B cell (primary cell): ENCODE results near the gene ZNF649. TPM values are rescaled to one million over a fixed set of nuclear protein-coding genes. Genes with fewer than 3 reads are reported as not detected.
A peak's percentile ranks its signal among the peaks of the same experiment; 100 is the strongest.

ENCODE experiments used
- ATAC-seq: fragments of 200-7000 bp; cut with Tn5 transposase; one replicate; pipeline ENCODE4 v1.10.0; 2021; ENCODE audit warnings: low read depth, mild to moderate bottlenecking, moderate number of reproducible peaks, moderate library complexity
- CTCF ChIA-PET: fragments of 350-600 bp; sonication (Branson Sonifier 250); formaldehyde crosslinking; loops from one replicate; lab custom pipeline; 2021; ENCODE audit warnings: antibody characterized with exemption, inconsistent platforms; lab: Charles Lee
- POLR2A ChIA-PET: fragments of 350-600 bp; sonication (Branson Sonifier 250); formaldehyde crosslinking; loops from one replicate; lab custom pipeline; 2021; ENCODE audit warnings: antibody characterized with exemption; lab: Charles Lee
- DNase-seq: peaks from one replicate; pipeline ENCODE4 v3.0.0; 2013
- H2AFZ ChIP-seq: 2 replicates; pipeline ENCODE4 v1.6.1; 2012; ENCODE audit warnings: mild to moderate bottlenecking, low read depth, low read length; ENCODE audit not compliant: insufficient read depth, poor library complexity, severe bottlenecking
- H3K27ac ChIP-seq, 2 donors: 1 replicate in 1 of 2; 2 replicates in 1 of 2; pipeline ENCODE4 v1.5.1; 2012 to 2013; ENCODE audit warnings: low read length in 2 of 2, mild to moderate bottlenecking in 2 of 2, moderate library complexity in 1 of 2
- H3K27me3 ChIP-seq, 4 experiments: fragments of 200-600 bp in 1 of 4; sonication (generic) in 1 of 4; replicated peaks in 1 of 4; 1 replicate in 2 of 4; 2 replicates in 2 of 4; pipeline versions ENCODE4 v1.6.1 to v1.7.0; 2013 to 2016; ENCODE audit warnings: low read length in 3 of 4, mild to moderate bottlenecking in 2 of 4, mixed read lengths in 1 of 4, moderate library complexity in 1 of 4; ENCODE audit not compliant: insufficient read depth in 4 of 4, control insufficient read depth in 3 of 4; ENCODE audit errors: control extremely low read depth in 1 of 4
- H3K36me3 ChIP-seq, 2 experiments: replicated peaks in 1 of 2; 1 replicate in 1 of 2; 2 replicates in 1 of 2; pipeline versions ENCODE4 v1.6.1 to v1.7.1; 2013; ENCODE audit warnings: low read length in 1 of 2; ENCODE audit not compliant: insufficient read depth in 2 of 2, control insufficient read depth in 1 of 2; ENCODE audit errors: control extremely low read depth in 1 of 2, extremely low read depth in 1 of 2
- H3K4me1 ChIP-seq, 2 donors: fragments of 200-600 bp in 1 of 2; sonication (generic) in 1 of 2; 1 replicate in 1 of 2; 2 replicates in 1 of 2; pipeline versions ENCODE4 v1.5.1 to v1.6.1; 2013 to 2017; ENCODE audit warnings: low read length in 2 of 2; ENCODE audit not compliant: control insufficient read depth in 2 of 2, insufficient read depth in 2 of 2
- H3K4me2 ChIP-seq: replicated peaks from 2 replicates; pipeline ENCODE3; 2012; ENCODE audit warnings: mild to moderate bottlenecking, low read depth, low read length; ENCODE audit not compliant: poor library complexity, severe bottlenecking
- H3K4me3 ChIP-seq, 5 experiments: fragments of 200-600 bp in 1 of 5; sonication (generic) in 1 of 5; 1 replicate in 3 of 5; 2 replicates in 2 of 5; pipeline versions ENCODE4 v1.5.1 to v1.7.0; 2011 to 2016; ENCODE audit warnings: low read length in 4 of 5, mild to moderate bottlenecking in 4 of 5, low read depth in 2 of 5, control low read depth in 1 of 5, moderate library complexity in 1 of 5; ENCODE audit not compliant: insufficient read depth in 1 of 5; ENCODE audit errors: control extremely low read depth in 1 of 5, extremely low read depth in 1 of 5
- H3K79me2 ChIP-seq: fragments of 200-600 bp; sonication (generic); one replicate; pipeline ENCODE4 v1.6.0; 2016; ENCODE audit warnings: low read length; ENCODE audit not compliant: control insufficient read depth, insufficient read depth
- H3K9ac ChIP-seq: fragments of 200-600 bp; sonication (generic); 2 replicates; pipeline ENCODE4 v1.6.1; 2017; ENCODE audit warnings: mild to moderate bottlenecking, low read length, moderate library complexity
- H3K9me3 ChIP-seq, 3 donors: one replicate each; pipeline versions ENCODE4 v1.6.1 to v1.7.1; 2013; ENCODE audit warnings: low read length in 2 of 3; ENCODE audit not compliant: control insufficient read depth in 2 of 3, insufficient read depth in 1 of 3; ENCODE audit errors: control extremely low read depth in 1 of 3
- H4K20me1 ChIP-seq: 2 replicates; pipeline ENCODE4 v1.6.0; 2012; ENCODE audit warnings: mild to moderate bottlenecking, low read length; ENCODE audit not compliant: insufficient read depth, control insufficient read depth, poor library complexity, severe bottlenecking
- H3K27ac Mint-ChIP-seq: one replicate; pipeline ENCODE4 v1.8.0; 2021; ENCODE audit warnings: mixed read lengths
- H3K27me3 Mint-ChIP-seq: one replicate; pipeline ENCODE4 v1.8.0; 2021; ENCODE audit warnings: mixed read lengths
- H3K4me1 Mint-ChIP-seq: one replicate; pipeline ENCODE4 v1.8.0; 2021; ENCODE audit warnings: mixed read lengths
- H3K4me3 Mint-ChIP-seq: one replicate; pipeline ENCODE4 v1.8.0; 2021; ENCODE audit warnings: mixed read lengths
- H3K9me3 Mint-ChIP-seq: one replicate; pipeline ENCODE4 v1.8.0; 2022; ENCODE audit warnings: mixed read lengths; ENCODE audit not compliant: insufficient read depth
- EZH2 ChIP-seq: IDR thresholded peaks from 2 replicates; pipeline ENCODE4 v1.6.1; 2012; ENCODE audit warnings: borderline replicate concordance, low read depth, mild to moderate bottlenecking, moderate library complexity, low read length; ENCODE audit not compliant: insufficient read depth, poor library complexity, severe bottlenecking
- WGBS: methylation state at CpG from one replicate; pipeline ENCODE4 v1.1.5; 2013; ENCODE audit warnings: missing lambda C conversion rate; ENCODE audit not compliant: insufficient coverage; 5-methylcytosine and 5-hydroxymethylcytosine counted together
- intact Hi-C: fragments of 100-400 bp; cut with micrococcal nuclease; formaldehyde crosslinking; loops from one replicate; pipeline ENCODE4 v1.10.0; 2022
- polyA plus RNA-seq: library from polyadenylated mRNA; depleted of rRNA; stranded (reverse); fragments of >200 nt; gene quantifications from 2 replicates; pipeline ENCODE4 v1.2.3, GENCODE V29; 2012
- total RNA-seq, 2 donors: library from RNA; stranded (reverse); fragments of 120-200 nt in 1 of 2; gene quantifications; 1 replicate in 1 of 2; 2 replicates in 1 of 2; pipeline versions ENCODE4 v1.2.3 to v1.2.4, GENCODE V29; 2013 to 2022
- TF ChIP-seq, protein P1 (sequence below): fragments of 200-600 bp; IDR thresholded peaks from one replicate; pipeline ENCODE4 v1.8.0; 2022; ENCODE audit warnings: antibody characterized with exemption, mild to moderate bottlenecking

ZNF649 gene
- total and polyA plus RNA-seq, 2 donors (not counting 1 experiment from before 2014, with no cell fraction given): 3.8 to 35.7 TPM

DNA sequence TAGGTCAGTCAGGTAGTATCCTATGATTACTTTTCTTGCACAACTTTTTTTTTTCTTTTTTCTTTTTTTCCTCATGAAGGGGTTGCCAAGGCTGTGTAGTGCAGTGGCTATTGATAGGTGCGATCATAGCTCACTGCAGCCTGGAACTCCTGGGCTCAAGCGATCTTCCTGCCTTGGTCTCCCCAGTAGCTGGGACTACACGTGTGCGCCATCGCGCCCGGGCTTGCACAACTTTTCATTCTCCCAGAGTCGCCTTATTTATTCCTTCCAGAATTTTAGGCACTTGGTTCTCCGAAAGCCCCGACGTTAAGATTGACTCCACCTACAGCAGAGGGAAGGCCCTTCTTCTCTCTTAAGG lies 21.6 kb upstream of the ZNF649 start:
- H2AFZ ChIP-seq: peak overlapping the region; percentile 97
- H3K4me3 Mint-ChIP-seq: peak overlapping the region; percentile 90
- H3K27me3 Mint-ChIP-seq: no peaks in the 10 kb centered on the region
- H3K27ac Mint-ChIP-seq: peak overlapping the region; percentile 84
- peaks cover 11 to 43% (median 29%) of the 10 kb centered on the region in 3 donors for H3K9me3 ChIP-seq
- TF ChIP-seq, protein P1, sequence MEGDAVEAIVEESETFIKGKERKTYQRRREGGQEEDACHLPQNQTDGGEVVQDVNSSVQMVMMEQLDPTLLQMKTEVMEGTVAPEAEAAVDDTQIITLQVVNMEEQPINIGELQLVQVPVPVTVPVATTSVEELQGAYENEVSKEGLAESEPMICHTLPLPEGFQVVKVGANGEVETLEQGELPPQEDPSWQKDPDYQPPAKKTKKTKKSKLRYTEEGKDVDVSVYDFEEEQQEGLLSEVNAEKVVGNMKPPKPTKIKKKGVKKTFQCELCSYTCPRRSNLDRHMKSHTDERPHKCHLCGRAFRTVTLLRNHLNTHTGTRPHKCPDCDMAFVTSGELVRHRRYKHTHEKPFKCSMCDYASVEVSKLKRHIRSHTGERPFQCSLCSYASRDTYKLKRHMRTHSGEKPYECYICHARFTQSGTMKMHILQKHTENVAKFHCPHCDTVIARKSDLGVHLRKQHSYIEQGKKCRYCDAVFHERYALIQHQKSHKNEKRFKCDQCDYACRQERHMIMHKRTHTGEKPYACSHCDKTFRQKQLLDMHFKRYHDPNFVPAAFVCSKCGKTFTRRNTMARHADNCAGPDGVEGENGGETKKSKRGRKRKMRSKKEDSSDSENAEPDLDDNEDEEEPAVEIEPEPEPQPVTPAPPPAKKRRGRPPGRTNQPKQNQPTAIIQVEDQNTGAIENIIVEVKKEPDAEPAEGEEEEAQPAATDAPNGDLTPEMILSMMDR: no peak
- no peak for TF ChIP-seq EZH2
- intact Hi-C loops: loop anchor here (5.0 kb wide), 1 partner anchor 39 kb away; the partner anchor contains the start of gene ZNF577
- H3K79me2 ChIP-seq: peaks cover 14% of the 10 kb centered on the region
- peak overlapping the region; percentile 81 for H3K9ac ChIP-seq
- peak overlapping the region; percentile 72 to 76 for H3K27ac ChIP-seq
- ChIA-PET CTCF (no interaction called here), POLR2A (no interaction called here)
- no peaks in the 10 kb centered on the region for H3K27me3 ChIP-seq
- ATAC-seq: no peak
- peaks cover 16% of the 10 kb centered on the region for H3K9me3 Mint-ChIP-seq
- WGBS: 34% methylated on average over 11 of the region's 11 CpGs
- H3K4me1 ChIP-seq: peaks cover 10 to 14% of the 10 kb centered on the region in 2 donors
- H3K4me3 ChIP-seq: peak overlapping the region; percentile 78 to 93 (median 86)
- peaks cover 0 to 9% of the 10 kb centered on the region in 2 experiments for H3K36me3 ChIP-seq
- no peak for DNase-seq
- peaks cover 22% of the 10 kb centered on the region for H3K4me1 Mint-ChIP-seq
- H4K20me1 ChIP-seq: no peaks in the 10 kb centered on the region
- peak overlapping the region; percentile 86 for H3K4me2 ChIP-seq

DNA sequence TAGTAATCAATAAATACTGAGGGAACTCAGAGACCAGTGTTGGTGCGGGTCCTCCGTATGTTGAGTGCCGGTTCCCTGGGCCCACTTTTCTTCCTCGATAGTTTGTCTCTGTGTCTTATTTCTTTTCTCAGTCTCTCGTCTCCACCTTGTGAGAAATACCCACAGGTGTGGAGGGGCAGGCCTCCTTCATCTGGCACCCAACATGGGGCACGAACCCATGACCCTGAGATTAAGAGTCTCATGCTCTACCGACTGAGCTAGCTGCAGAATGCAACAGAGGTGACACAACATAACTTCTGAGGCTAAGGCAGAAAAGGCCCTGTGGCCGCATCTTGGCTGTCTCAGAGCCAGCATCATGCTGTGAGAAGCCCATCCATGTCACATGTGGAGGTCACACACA lies 17.1 kb upstream of the ZNF649 start:
- TF ChIP-seq, protein P1: no peak
- no peak for TF ChIP-seq EZH2
- Histone ChIP-seq H3K4me3 (no peak overlapping the region), H4K20me1 (no peaks in the 10 kb centered on the region), H3K4me2 (no peak overlapping the region), H3K79me2 (no peaks in the 10 kb centered on the region), H3K9ac (no peak overlapping the region), H3K4me1 (peaks cover 4 to 5% of the 10 kb centered on the region in 2 donors), H3K27me3 (no peaks in the 10 kb centered on the region), H2AFZ (no peak overlapping the region), H3K27ac (no peak overlapping the region), H3K36me3 (no peaks in the 10 kb centered on the region), H3K9me3 (peaks cover 21 to 72% (median 58%) of the 10 kb centered on the region in 3 donors)
- peaks cover 5% of the 10 kb centered on the region for H3K4me1 Mint-ChIP-seq
- no peak overlapping the region for H3K4me3 Mint-ChIP-seq
- H3K27me3 Mint-ChIP-seq: no peaks in the 10 kb centered on the region
- peaks cover 29% of the 10 kb centered on the region for H3K9me3 Mint-ChIP-seq
- 97% methylated on average over 8 of the region's 8 CpGs for WGBS
- no peak overlapping the region for H3K27ac Mint-ChIP-seq
- POLR2A ChIA-PET: no interaction called here
- ATAC-seq (no peak), DNase-seq (peak; percentile 29)
- CTCF ChIA-PET: no interaction called here
- intact Hi-C loops: no loop called here
